GM18508 (cell line): ENCODE results near the gene BDP1.
"Not testable (repeated sequence)": the region's sequence is repeated elsewhere in the genome, so short reads cannot be mapped to it uniquely, and the experiment has no call there.

Experiments used
- ATAC-seq: cut with Tn5 transposase; IDR thresholded peaks from one replicate; pipeline ENCODE4 v1.9.1; 2021; ENCODE audit warnings: moderate number of reproducible peaks; ENCODE audit not compliant: insufficient read depth, unreplicated experiment

Gene BDP1

GRCh38 chr5:71601222-71602026, 146.0 kb downstream of the BDP1 start:
- peak; percentile 72 for ATAC-seq

GRCh38 chr5:71609916-71610315, 154.5 kb downstream of the BDP1 start:
- not testable (repeated sequence) for ATAC-seq

- no peak for ATAC-seq
Observed at GRCh38 chr5:71615809-71616208, 160.4 kb downstream of the BDP1 start.
